A549 (cell line): ENCODE results near the gene FUT1. TPM values are rescaled to one million over a fixed set of nuclear protein-coding genes. Genes with fewer than 3 reads are reported as not detected.
A peak's percentile ranks its signal among the peaks of the same experiment; 100 is the strongest.

Experiments
- ATAC-seq, 2 experiments: fragments of 200-7000 bp in 1 of 2; fragments of >200 bp in 1 of 2; cut with Nextera tagmentation in 1 of 2; cut with Tn5 transposase in 1 of 2; 3 replicates each; pipeline versions ENCODE4 v1.8.0 to v1.9.1; 2018 to 2020; ENCODE audit warnings: mild to moderate bottlenecking in 1 of 2, moderate library complexity in 1 of 2
- CTCF ChIA-PET: fragments of 300-600 bp; sonication (Branson Sonifier 250); formaldehyde crosslinking; extraction: SDS; loops from one replicate; lab custom pipeline; 2021; ENCODE audit warnings: antibody characterized with exemption, inconsistent platforms; lab: Yijun Ruan, JAX
- POLR2A ChIA-PET: fragments of 350-600 bp; formaldehyde crosslinking; extraction: SDS; loops from one replicate; lab custom pipeline; 2021; ENCODE audit warnings: antibody characterized with exemption, inconsistent platforms; lab: Yijun Ruan, JAX
- DNase-seq, 2 experiments: peaks; one replicate each; pipeline versions ENCODE4 v3.0.0 to v3.0.0-alpha.2; 2011 to 2016; ENCODE audit warnings: low read depth in 1 of 2, low spot score in 1 of 2
- FAIRE-seq: peaks from 2 replicates; lab custom pipeline; 2011; peaks lifted over from hg19 to GRCh38; lab: Jason Lieb, UNC
- H3K27ac ChIP-seq, 2 experiments: fragments of >200 bp; sonication (Bioruptor Twin); formaldehyde crosslinking; 3 replicates each; pipeline ENCODE4 v1.5.1; 2016 to 2017
- H3K4me1 ChIP-seq: fragments of >200 bp; sonication (Bioruptor Twin); formaldehyde crosslinking; 3 replicates; pipeline ENCODE4 v1.6.1; 2016
- H3K4me2 ChIP-seq: fragments of >200 bp; sonication (Bioruptor Twin); formaldehyde crosslinking; 3 replicates; pipeline ENCODE4 v1.6.1; 2016
- H3K4me3 ChIP-seq: fragments of >200 bp; sonication (Bioruptor Twin); formaldehyde crosslinking; 3 replicates; pipeline ENCODE4 v1.5.1; 2016
- H3K9me3 ChIP-seq: fragments of >200 bp; sonication (Bioruptor Twin); formaldehyde crosslinking; 3 replicates; pipeline ENCODE4 v1.6.1; 2016
- ATOH8 ChIP-seq: fragments of 250-450 bp; sonication (Bioruptor Pico); IDR thresholded peaks from 2 replicates; pipeline ENCODE4 v1.5.0; 2020; ENCODE audit warnings: low read depth, mild to moderate bottlenecking, moderate library complexity
- CEBPB ChIP-seq, 2 experiments: fragments of >200 bp in 1 of 2; sonication (Bioruptor Twin) in 1 of 2; formaldehyde crosslinking in 1 of 2; IDR thresholded peaks; 2 replicates each; pipeline ENCODE4 v1.6.1; 2012 to 2016
- CTCF ChIP-seq: fragments of >200 bp; sonication (Bioruptor Twin); formaldehyde crosslinking; IDR thresholded peaks from 3 replicates; pipeline ENCODE4 v1.5.1; 2016
- EHF ChIP-seq: fragments of 250-450 bp; sonication (Bioruptor Pico); IDR thresholded peaks from 2 replicates; pipeline ENCODE4 v1.5.0; 2020; ENCODE audit warnings: mild to moderate bottlenecking
- EHMT2 ChIP-seq: fragments of 200-600 bp; sonication (generic); IDR thresholded peaks from 2 replicates; pipeline ENCODE4 v1.6.1; 2016; ENCODE audit warnings: antibody characterized with exemption, low read depth, mild to moderate bottlenecking, moderate library complexity
- EP300 ChIP-seq, 2 experiments: fragments of >200 bp; sonication (Bioruptor Twin); formaldehyde crosslinking; IDR thresholded peaks; 2 replicates in 1 of 2; 3 replicates in 1 of 2; pipeline ENCODE4 v1.6.1; 2016 to 2017
- ESRRA ChIP-seq: fragments of 150-350 bp; IDR thresholded peaks from 2 replicates; pipeline ENCODE4 v1.6.1; 2014; ENCODE audit warnings: mild to moderate bottlenecking, low read length, borderline replicate concordance
- FOSL2 ChIP-seq, 2 experiments: fragments of 450-650 bp in 1 of 2; fragments of >200 bp in 1 of 2; sonication (Bioruptor Twin) in 1 of 2; formaldehyde crosslinking; IDR thresholded peaks; 2 replicates each; pipeline versions ENCODE4 v1.5.0 to v1.6.1; 2016 to 2020; ENCODE audit warnings: mild to moderate bottlenecking in 1 of 2, moderate library complexity in 1 of 2
- FOXS1 ChIP-seq: fragments of 250-450 bp; sonication (Bioruptor Pico); IDR thresholded peaks from 2 replicates; pipeline ENCODE4 v1.5.0; 2020; ENCODE audit warnings: mild to moderate bottlenecking, moderate library complexity
- HES2 ChIP-seq: fragments of >200 bp; sonication (Bioruptor Twin); formaldehyde crosslinking; IDR thresholded peaks from 2 replicates; pipeline ENCODE4 v1.6.1; 2016
- HEYL ChIP-seq: fragments of 250-450 bp; sonication (Bioruptor Pico); IDR thresholded peaks from 2 replicates; pipeline ENCODE4 v1.8.0; 2021; ENCODE audit warnings: mild to moderate bottlenecking, moderate library complexity
- JUN ChIP-seq, 2 experiments: fragments of >200 bp; sonication (Bioruptor Twin); formaldehyde crosslinking; IDR thresholded peaks; 2 replicates in 1 of 2; 3 replicates in 1 of 2; pipeline ENCODE4 v1.6.1; 2016 to 2017
- KDM1A ChIP-seq: fragments of 200-600 bp; sonication (generic); IDR thresholded peaks from 2 replicates; pipeline ENCODE4 v1.6.1; 2016; ENCODE audit warnings: low read depth, mild to moderate bottlenecking
- KDM5A ChIP-seq: fragments of 200-600 bp; sonication (generic); IDR thresholded peaks from 2 replicates; pipeline ENCODE4 v1.6.1; 2016; ENCODE audit warnings: antibody characterized with exemption, mild to moderate bottlenecking
- MAFK ChIP-seq: fragments of 450-650 bp; IDR thresholded peaks from 2 replicates; pipeline ENCODE4 v1.6.1; 2014; ENCODE audit not compliant: partially characterized antibody
- MAX ChIP-seq: IDR thresholded peaks from 2 replicates; pipeline ENCODE4 v1.6.1; 2012
- PHF8 ChIP-seq: fragments of 200-600 bp; sonication (generic); IDR thresholded peaks from 2 replicates; pipeline ENCODE4 v1.6.1; 2016; ENCODE audit warnings: low read depth, mild to moderate bottlenecking, antibody characterized with exemption, moderate library complexity, borderline replicate concordance
- POLR2AphosphoS2 ChIP-seq: conservative IDR thresholded peaks from 2 replicates; pipeline ENCODE4 v1.6.1; 2012; ENCODE audit warnings: low read length, improper control_type of control experiment, inconsistent platforms
- RARB ChIP-seq: fragments of 250-450 bp; sonication (Bioruptor Pico); IDR thresholded peaks from 2 replicates; pipeline ENCODE4 v1.8.0; 2021; ENCODE audit warnings: mild to moderate bottlenecking, moderate library complexity
- RCOR1 ChIP-seq: fragments of 150-350 bp; IDR thresholded peaks from 2 replicates; pipeline ENCODE4 v1.6.1; 2014; ENCODE audit warnings: antibody characterized with exemption, low read length, low read depth
- REST ChIP-seq: fragments of 200-600 bp; sonication (generic); IDR thresholded peaks from 2 replicates; pipeline ENCODE4 v1.6.1; 2016; ENCODE audit warnings: antibody characterized with exemption, mild to moderate bottlenecking, moderate library complexity
- RFX5 ChIP-seq: fragments of 450-650 bp; IDR thresholded peaks from 2 replicates; pipeline ENCODE4 v1.7.1; 2014; ENCODE audit warnings: antibody characterized with exemption, mild to moderate bottlenecking, moderate library complexity
- RNF2 ChIP-seq: fragments of 200-600 bp; sonication (generic); IDR thresholded peaks from 2 replicates; pipeline ENCODE4 v1.6.1; 2016; ENCODE audit warnings: low read depth, mild to moderate bottlenecking, antibody characterized with exemption, moderate library complexity, borderline replicate concordance
- SMC3 ChIP-seq: fragments of >200 bp; sonication (Bioruptor Twin); formaldehyde crosslinking; IDR thresholded peaks from 3 replicates; pipeline ENCODE4 v1.6.1; 2018; ENCODE audit warnings: inconsistent platforms
- TP53 ChIP-seq: fragments of 250-450 bp; sonication (Bioruptor Pico); IDR thresholded peaks from 2 replicates; pipeline ENCODE4 v1.5.0; 2021; ENCODE audit warnings: mild to moderate bottlenecking, moderate library complexity
- USF2 ChIP-seq: fragments of 450-650 bp; IDR thresholded peaks from 2 replicates; pipeline ENCODE4 v1.6.1; 2014; ENCODE audit warnings: antibody characterized with exemption
- ZC3H11A ChIP-seq: fragments of 450-650 bp; IDR thresholded peaks from 2 replicates; pipeline ENCODE4 v1.6.1; 2014; ENCODE audit warnings: antibody characterized with exemption, mild to moderate bottlenecking
- ZSCAN20 ChIP-seq: fragments of 250-450 bp; sonication (Bioruptor Pico); IDR thresholded peaks from 2 replicates; pipeline ENCODE4 v1.8.0; 2022; ENCODE audit warnings: mild to moderate bottlenecking, moderate library complexity
- WGBS: methylation state at CpG from one replicate; pipeline ENCODE4 v1.1.6; 2017; ENCODE audit errors: missing lambda C conversion rate; 5-methylcytosine and 5-hydroxymethylcytosine counted together
- polyA plus RNA-seq, 4 experiments: library from polyadenylated mRNA; depleted of rRNA in 3 of 4; stranded (reverse); fragments of >200 nt; fragmentation: RNase III in 1 of 4; extraction: RNeasy Plus Mini Kit Qiagen cat#74134 plus additional on column Dnase treatment in 1 of 4; gene quantifications; 2 replicates in 3 of 4; 3 replicates in 1 of 4; pipeline ENCODE4 v1.2.3, GENCODE V29; 2011 to 2017

The FUT1 gene
- polyA plus RNA-seq, 2 of the 4 experiments (the other 2 are of a cell fraction): 0.13 to 1.5 TPM

GRCh38 chr19:48749571-48750198 lies 2.8 kb downstream of the FUT1 start:
- CTCF ChIA-PET: interaction anchor here (1.8 kb wide), 1 partner anchor 38 kb away, joined by 5 read pairs; no protein-coding TSS in a partner anchor
- H3K4me3 ChIP-seq: no peak overlapping the region
- WGBS: 41% methylated on average over 4 of the region's 4 CpGs
- H3K4me1 ChIP-seq: peaks cover 21% of the 10 kb centered on the region
- FAIRE-seq: no peak
- no peak for ATAC-seq
- H3K4me2 ChIP-seq: no peak overlapping the region
- no peak for DNase-seq
- no peak overlapping the region for H3K27ac ChIP-seq
- H3K9me3 ChIP-seq: no peaks in the 10 kb centered on the region
- no peak for TF ChIP-seq JUN (IDR thresholded peaks at IDR 0.05)
- no peak for TF ChIP-seq ESRRA
- TF ChIP-seq KDM1A: no peak
- TF ChIP-seq POLR2AphosphoS2: no peak
- TF ChIP-seq MAFK: no peak
- no peak for TF ChIP-seq SMC3
- no peak for TF ChIP-seq EHMT2
- TF ChIP-seq KDM5A: no peak
- no peak for TF ChIP-seq HEYL (CRISPR knock-in tag)
- no peak for TF ChIP-seq PHF8
- no peak for TF ChIP-seq ATOH8 (CRISPR knock-in tag)
- TF ChIP-seq RNF2: no peak
- TF ChIP-seq EP300 (IDR thresholded peaks at IDR 0.05): no peak
- no peak for TF ChIP-seq FOXS1 (CRISPR knock-in tag)
- POLR2A ChIA-PET: no interaction called here

GRCh38 chr19:48746738-48747575 lies 5.5 kb downstream of the FUT1 start, which contains the start of gene IZUMO1:
Gene IZUMO1, minus strand, starts transcription at chr19:48746909. Its CDS starts 1,050 bp downstream, at chr19:48745859.
- DNase-seq (peak; percentile 94 to 99), FAIRE-seq (peak; percentile 51), ATAC-seq (peak; percentile 90 to 95)
- ChIA-PET CTCF (interaction anchor here (0.6 to 1.7 kb wide), 12 partner anchors 8 to 242 kb away, joined by 3 to 6 read pairs (median 4); partner anchors contain the start of genes CA11 and HSD17B14), POLR2A (interaction anchor here (0.6 to 1.1 kb wide), 3 partner anchors 26 to 128 kb away, joined by 3 read pairs; partner anchors contain the start of genes RPL18 and SPHK2)
- Histone ChIP-seq H3K9me3 (no peaks in the 10 kb centered on the region), H3K4me2 (peak within 1 kb of the TSS; percentile 96), H3K4me1 (peaks cover 4% of the 10 kb centered on the region; the same call in 1 of the 3 replicates), H3K27ac (peak within 1 kb of the TSS; percentile 89), H3K4me3 (peak within 1 kb of the TSS; percentile 65)
- 19% methylated on average over 23 of the region's 31 CpGs for WGBS
- no peak for TF ChIP-seq EP300 (IDR thresholded peaks at IDR 0.05)
- 0 out of 2 replicates have a peak, but pooled peaks have one; percentile 52 for TF ChIP-seq RFX5
- no peak for TF ChIP-seq USF2
- TF ChIP-seq HES2: no peak
- no peak for TF ChIP-seq RCOR1
- no peak for TF ChIP-seq ZSCAN20 (CRISPR knock-in tag)
- TF ChIP-seq FOSL2 (IDR thresholded peaks at IDR 0.05): no peak
- TF ChIP-seq FOSL2 (CRISPR knock-in tag; IDR thresholded peaks at IDR 0.05): peak; percentile 43
- no peak for TF ChIP-seq EHF (CRISPR knock-in tag)
- no peak for TF ChIP-seq CTCF
- no peak for TF ChIP-seq RNF2
- TF ChIP-seq HEYL (CRISPR knock-in tag): no peak
- TF ChIP-seq MAX: 0 out of 2 replicates have a peak, but pooled peaks have one; percentile 21
- no peak for TF ChIP-seq CEBPB (IDR thresholded peaks at IDR 0.05)
- TF ChIP-seq RARB: no peak
- TF ChIP-seq ZC3H11A: no peak
- no peak for TF ChIP-seq REST
- peak in 1 of 2 experiments; percentile 47; a peak in 1 of 5 replicates for TF ChIP-seq JUN (IDR thresholded peaks at IDR 0.05)
- TF ChIP-seq TP53 (CRISPR knock-in tag): no peak
